ENCODE data around the gene CMTM3.
A peak's percentile ranks its signal among the peaks of the same experiment; 100 is the strongest.
"Not testable (repeated sequence)": the region's sequence is repeated elsewhere in the genome, so short reads cannot be mapped to it uniquely, and the experiment has no call there.

CMTM3 gene

GRCh38 chr16:66592241-66592640, 12.3 kb upstream of the CMTM3 start:
- no peaks in the 10 kb centered on the region for H3K9me3 Mint-ChIP-seq
- ATAC-seq (replicated peaks): no peak
- no peaks in the 10 kb centered on the region for H3K27me3 Mint-ChIP-seq
- H3K4me3 Mint-ChIP-seq: no peak overlapping the region
- H3K4me1 Mint-ChIP-seq (ENCODE audit: low read depth in 2 of 2): peaks cover 14 to 15% of the 10 kb centered on the region in 2 donors
- no peak for DNase-seq
- H3K36me3 Mint-ChIP-seq (ENCODE audit: insufficient read depth): peaks cover 4% of the 10 kb centered on the region
- no peak overlapping the region for H3K27ac Mint-ChIP-seq

- H3K4me3 Mint-ChIP-seq: no peak overlapping the region
- H3K4me1 Mint-ChIP-seq (ENCODE audit: low read depth in 2 of 2): peaks cover 14 to 15% of the 10 kb centered on the region in 2 donors
- H3K27me3 Mint-ChIP-seq: no peaks in the 10 kb centered on the region
- peaks cover 4% of the 10 kb centered on the region for H3K36me3 Mint-ChIP-seq (ENCODE audit: insufficient read depth)
- H3K27ac Mint-ChIP-seq: no peak overlapping the region
- DNase-seq (no peak), ATAC-seq (replicated peaks) (no peak)
- H3K9me3 Mint-ChIP-seq: no peaks in the 10 kb centered on the region
These were observed 11.7 kb upstream of the CMTM3 start for GRCh38 chr16:66592814-66593213.

- Mint-ChIP-seq H3K27ac (no peak overlapping the region), H3K36me3 (ENCODE audit: insufficient read depth) (no peaks in the 10 kb centered on the region)
These were observed 9.8 kb upstream of the CMTM3 start for GRCh38 chr16:66594739-66595138.

DNA sequence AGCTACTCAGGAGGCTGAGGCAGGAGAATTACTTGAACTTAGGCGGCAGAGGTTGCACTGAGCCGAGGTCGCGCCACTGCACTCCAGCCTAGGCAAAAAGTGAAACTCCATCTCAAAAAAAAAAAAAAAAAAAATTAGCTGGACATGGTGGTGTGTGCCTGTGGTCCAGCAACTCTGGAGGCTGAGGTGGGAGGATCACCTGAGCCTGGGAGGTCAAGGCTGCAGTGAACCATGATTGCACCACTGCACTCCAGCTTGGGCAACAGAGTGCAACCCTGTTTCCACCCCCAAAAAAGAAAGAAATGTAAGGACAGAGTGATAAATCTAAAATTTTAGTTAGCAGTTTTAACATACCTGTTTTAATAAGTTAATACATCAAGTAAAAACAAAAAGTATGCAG, 7.9 kb upstream of the CMTM3 start:
- not testable (repeated sequence) for H3K4me3 Mint-ChIP-seq; ATAC-seq (replicated peaks); H3K4me1 Mint-ChIP-seq (ENCODE audit: low read depth in 2 of 2); H3K36me3 Mint-ChIP-seq (ENCODE audit: insufficient read depth); H3K9me3 Mint-ChIP-seq; H3K27me3 Mint-ChIP-seq; DNase-seq
- H3K27ac Mint-ChIP-seq: peak overlapping the region in 1 of 2 donors; percentile 29

More at GRCh38 chr16:66594739-66595138, 9.8 kb upstream of the CMTM3 start:
- Mint-ChIP-seq H3K4me1 (ENCODE audit: low read depth in 2 of 2) (peaks cover 5 to 7% of the 10 kb centered on the region in 2 donors), H3K27me3 (no peaks in the 10 kb centered on the region), H3K9me3 (no peaks in the 10 kb centered on the region), H3K4me3 (no peak overlapping the region)
- DNase-seq (no peak), ATAC-seq (replicated peaks) (no peak)

- Mint-ChIP-seq H3K4me3 (no peak overlapping the region), H3K27ac (peak overlapping the region in 1 of 2 donors; percentile 29), H3K9me3 (no peaks in the 10 kb centered on the region), H3K27me3 (no peaks in the 10 kb centered on the region), H3K36me3 (ENCODE audit: insufficient read depth) (no peaks in the 10 kb centered on the region), H3K4me1 (ENCODE audit: low read depth in 2 of 2) (no peaks in the 10 kb centered on the region)
- DNase-seq: no peak
- no peak for ATAC-seq (replicated peaks)
These were observed 7.3 kb upstream of the CMTM3 start for GRCh38 chr16:66596986-66597848.

GRCh38 chr16:66598111-66598510, 6.4 kb upstream of the CMTM3 start:
- Mint-ChIP-seq H3K27me3 (no peaks in the 10 kb centered on the region), H3K4me3 (no peak overlapping the region), H3K9me3 (no peaks in the 10 kb centered on the region), H3K27ac (no peak overlapping the region), H3K4me1 (ENCODE audit: low read depth in 2 of 2) (peaks cover 2 to 4% of the 10 kb centered on the region in 2 donors), H3K36me3 (ENCODE audit: insufficient read depth) (peaks cover 3% of the 10 kb centered on the region)
- ATAC-seq (replicated peaks) (no peak), DNase-seq (no peak)

GRCh38 chr16:66599726-66600125, 4.8 kb upstream of the CMTM3 start:
- H3K4me1 Mint-ChIP-seq (ENCODE audit: low read depth in 2 of 2): peaks cover 8 to 15% of the 10 kb centered on the region in 2 donors
- ATAC-seq (replicated peaks): no peak

DNA sequence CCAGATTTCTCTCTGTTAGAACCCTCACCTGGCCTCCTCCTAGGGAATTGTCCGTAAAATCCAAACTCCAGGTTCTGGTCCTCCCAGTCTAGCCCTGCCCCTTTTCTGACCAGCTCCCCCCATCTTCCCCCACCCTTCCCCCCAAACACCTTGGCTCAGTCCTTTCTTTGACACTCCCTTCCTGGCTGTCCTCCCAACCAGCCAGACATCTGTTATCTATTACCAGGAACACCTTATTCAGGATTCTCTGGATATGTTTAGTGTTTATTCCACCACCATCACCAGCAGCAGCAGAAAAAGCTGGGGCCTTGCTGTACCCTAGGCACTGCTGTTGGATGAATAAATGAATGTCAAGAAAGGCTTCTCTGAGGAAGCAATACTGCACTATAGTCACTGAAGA, 4.0 kb upstream of the CMTM3 start:
- DNase-seq (no peak), ATAC-seq (replicated peaks) (no peak)
- Mint-ChIP-seq H3K4me3 (no peak overlapping the region), H3K27ac (peak overlapping the region in 1 of 2 donors; percentile 62), H3K27me3 (no peaks in the 10 kb centered on the region), H3K9me3 (no peaks in the 10 kb centered on the region), H3K36me3 (ENCODE audit: insufficient read depth) (peaks cover 15% of the 10 kb centered on the region), H3K4me1 (ENCODE audit: low read depth in 2 of 2) (peaks cover 8 to 15% of the 10 kb centered on the region in 2 donors)

More at GRCh38 chr16:66599726-66600125, 4.8 kb upstream of the CMTM3 start:
- Mint-ChIP-seq H3K36me3 (ENCODE audit: insufficient read depth) (peaks cover 15% of the 10 kb centered on the region), H3K27ac (no peak overlapping the region), H3K27me3 (no peaks in the 10 kb centered on the region), H3K4me3 (no peak overlapping the region), H3K9me3 (no peaks in the 10 kb centered on the region)
- DNase-seq: no peak

DNA sequence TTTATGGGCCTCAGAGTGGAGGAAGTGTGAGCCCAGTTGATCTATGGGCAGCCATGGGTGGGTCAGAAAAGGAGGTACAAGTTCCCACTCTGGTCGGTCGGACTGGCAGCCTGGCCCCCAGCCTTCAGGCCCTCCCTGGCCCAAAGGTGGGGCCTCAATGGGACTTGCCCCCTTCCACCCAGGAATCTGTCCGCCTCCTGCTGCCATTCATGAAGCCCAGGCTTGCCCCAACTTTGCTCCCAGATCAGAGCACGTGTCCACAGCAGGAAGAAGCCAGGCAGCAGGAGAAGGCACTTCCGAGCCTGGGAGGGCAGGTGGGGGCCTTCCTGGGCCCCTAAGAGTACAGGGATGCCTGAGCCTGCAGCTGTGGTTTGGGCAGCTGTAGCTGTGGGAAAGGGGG, 3.0 kb upstream of the CMTM3 start:
- H3K27me3 Mint-ChIP-seq: no peaks in the 10 kb centered on the region
- H3K4me3 Mint-ChIP-seq: no peak overlapping the region
- H3K4me1 Mint-ChIP-seq (ENCODE audit: low read depth in 2 of 2): peaks cover 14 to 22% of the 10 kb centered on the region in 2 donors
- peak overlapping the region; percentile 58 to 62 for H3K27ac Mint-ChIP-seq
- no peaks in the 10 kb centered on the region for H3K9me3 Mint-ChIP-seq
- H3K36me3 Mint-ChIP-seq (ENCODE audit: insufficient read depth): peaks cover 15% of the 10 kb centered on the region
- ATAC-seq (replicated peaks) (no peak), DNase-seq (no peak)

DNA sequence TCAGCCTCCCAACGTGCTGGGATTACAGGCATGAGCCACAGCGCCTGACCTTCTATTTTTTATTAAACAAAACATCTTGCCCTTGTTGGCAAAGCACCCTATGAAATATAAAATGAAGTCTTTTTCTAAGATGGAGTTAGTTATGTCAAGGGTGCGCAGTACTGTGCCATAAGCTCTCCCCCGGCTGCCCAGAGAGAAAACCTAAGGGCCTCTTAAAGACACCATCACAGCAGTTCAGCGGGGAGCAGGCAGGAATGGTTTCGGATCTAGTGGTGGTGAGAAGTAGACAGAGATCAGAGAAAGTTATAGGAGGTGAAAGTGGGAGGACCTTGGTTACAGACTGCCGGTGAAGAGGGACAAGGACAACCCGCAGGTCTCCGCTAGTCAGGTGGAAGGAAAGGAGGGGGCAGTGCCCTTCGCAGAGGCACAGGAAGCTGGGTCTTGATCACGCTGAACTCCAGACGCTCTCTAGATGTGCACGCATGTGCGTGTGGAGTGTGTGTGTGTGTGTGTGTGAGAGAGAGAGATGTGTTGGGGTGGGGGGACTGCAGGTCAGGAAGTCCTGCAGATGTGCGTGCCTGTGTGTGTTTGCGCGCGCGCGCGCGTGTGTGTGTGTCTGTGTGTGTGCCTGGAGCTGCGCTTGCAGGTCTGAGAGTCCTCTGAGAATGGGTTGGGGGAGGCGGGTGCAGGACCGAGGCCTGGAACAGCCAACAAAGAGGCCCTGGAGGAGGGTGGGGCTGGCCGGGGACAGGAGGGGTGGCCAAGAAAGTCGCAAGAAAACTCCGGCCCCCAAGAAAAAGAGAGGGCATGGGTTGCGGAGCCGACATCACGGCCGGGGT, 748 bp upstream of the CMTM3 start:
- H3K4me1 Mint-ChIP-seq (ENCODE audit: low read depth in 2 of 2): peaks cover 31 to 41% of the 10 kb centered on the region in 2 donors
- DNase-seq: peak; percentile 70 to 73 (median 71)

DNA sequence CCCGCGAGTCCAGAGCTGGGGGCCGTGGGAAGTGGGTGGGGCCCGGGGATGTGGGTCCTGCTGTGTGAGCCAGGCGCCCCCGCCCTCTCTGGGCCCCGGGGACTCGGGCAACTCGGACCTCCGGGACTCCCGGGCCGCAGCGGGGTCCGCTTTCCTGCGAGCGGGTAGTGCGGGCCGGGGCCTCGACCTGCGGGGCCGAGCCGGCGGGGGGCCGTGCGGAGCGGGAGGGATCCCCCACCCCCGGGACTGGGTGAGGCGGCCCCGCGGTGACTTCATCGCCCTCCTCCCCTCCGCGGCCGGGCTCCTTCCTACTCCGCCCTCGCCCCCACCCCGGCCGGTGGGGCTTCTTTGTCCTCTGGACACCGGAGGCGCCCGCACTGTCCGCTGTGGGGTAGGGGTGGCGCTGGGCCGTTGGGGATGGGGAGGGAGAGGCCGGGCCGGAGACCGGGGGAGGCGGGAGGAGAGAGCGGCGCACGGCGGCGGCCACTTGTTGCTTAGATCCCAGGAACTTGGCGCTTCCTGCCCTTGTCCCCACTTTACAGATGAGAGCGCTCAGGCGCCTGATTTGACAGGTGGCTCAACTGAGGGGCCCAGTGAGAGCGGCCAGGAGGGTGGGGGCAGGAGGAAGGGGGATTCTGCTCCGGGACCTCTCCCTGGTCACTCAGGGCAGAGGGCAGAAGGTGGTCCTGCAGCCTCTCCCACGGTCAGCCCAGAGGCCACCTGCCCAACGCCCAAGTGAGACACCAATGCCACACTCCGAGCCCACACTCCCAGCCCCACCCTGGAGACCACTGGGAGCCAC, 874 bp downstream of the CMTM3 start:
- ATAC-seq (replicated peaks) (peak; percentile 8), DNase-seq (peak in 2 of 3 experiments; percentile 10 to 19)
- Mint-ChIP-seq H3K36me3 (ENCODE audit: insufficient read depth) (peaks cover 37% of the 10 kb centered on the region), H3K9me3 (no peaks in the 10 kb centered on the region), H3K4me1 (ENCODE audit: low read depth in 2 of 2) (peaks cover 31 to 42% of the 10 kb centered on the region in 2 donors), H3K27ac (peak overlapping the region; percentile 80 to 89), H3K4me3 (peak overlapping the region; percentile 88), H3K27me3 (no peaks in the 10 kb centered on the region)

More for the DNA sequence above, 748 bp upstream of the CMTM3 start:
- Mint-ChIP-seq H3K9me3 (no peaks in the 10 kb centered on the region), H3K27ac (peak overlapping the region; percentile 80 to 90), H3K36me3 (ENCODE audit: insufficient read depth) (peaks cover 24% of the 10 kb centered on the region), H3K27me3 (no peaks in the 10 kb centered on the region), H3K4me3 (peak overlapping the region; percentile 88)
- peak; percentile 72 for ATAC-seq (replicated peaks)

DNA sequence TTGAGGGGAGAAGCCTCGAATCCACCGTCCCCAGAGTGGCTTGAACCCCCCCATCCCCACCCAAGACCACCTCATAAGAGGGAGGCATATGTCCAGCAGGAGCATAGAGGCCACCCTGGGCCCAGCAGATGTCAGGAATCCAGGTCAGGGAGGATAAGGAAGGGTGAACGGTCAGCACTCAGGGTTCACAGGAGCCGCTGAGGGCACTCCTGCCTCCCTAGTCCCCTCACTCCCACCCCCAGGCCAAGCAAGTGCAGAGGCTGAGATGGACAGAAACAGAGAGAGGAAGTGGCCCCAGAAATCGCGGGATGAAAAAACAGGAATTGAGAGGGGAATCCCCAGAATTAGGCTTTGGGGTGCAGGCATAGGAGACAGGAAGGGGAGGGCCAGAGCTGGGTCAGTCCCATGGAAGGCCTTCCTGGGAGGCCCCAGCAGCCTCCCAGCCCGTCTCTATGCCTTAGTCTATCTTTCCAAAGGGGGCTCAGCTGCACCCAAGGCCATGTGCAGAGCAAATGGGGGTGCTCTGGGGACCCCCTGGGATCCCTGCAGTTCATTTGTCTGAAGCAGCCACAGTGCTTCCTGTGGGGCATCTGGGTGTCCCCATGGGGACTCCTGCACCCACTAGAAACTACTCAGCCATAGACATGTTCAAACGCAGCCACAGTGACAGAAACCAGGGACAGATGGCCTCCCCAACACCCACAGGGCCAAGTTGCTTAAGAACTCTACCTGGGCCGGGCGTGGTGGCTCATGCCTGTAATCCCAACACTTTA, 1.7 kb downstream of the CMTM3 start:
- H3K27me3 Mint-ChIP-seq: no peaks in the 10 kb centered on the region
- peaks cover 43% of the 10 kb centered on the region for H3K36me3 Mint-ChIP-seq (ENCODE audit: insufficient read depth)
- DNase-seq (no peak), ATAC-seq (replicated peaks) (no peak)
- H3K9me3 Mint-ChIP-seq: no peaks in the 10 kb centered on the region
- peak overlapping the region; percentile 88 for H3K4me3 Mint-ChIP-seq
- peaks cover 31 to 42% of the 10 kb centered on the region in 2 donors for H3K4me1 Mint-ChIP-seq (ENCODE audit: low read depth in 2 of 2)
- H3K27ac Mint-ChIP-seq: peak overlapping the region; percentile 80 to 89
